ENCODE results near the gene PSMB11.

Gene PSMB11

GRCh38 chr14:23085458-23085857 lies 43.4 kb downstream of the PSMB11 start:
- no peak overlapping the region for H3K27ac ChIP-seq

GRCh38 chr14:23086565-23086964 lies 44.6 kb downstream of the PSMB11 start:
- H3K27ac ChIP-seq = no peak overlapping the region
- no peak for TF ChIP-seq ZFX (IDR thresholded peaks at IDR 0.05)
- TF ChIP-seq CTCF (conservative IDR thresholded peaks at IDR 0.05) = no peak

More at GRCh38 chr14:23085458-23085857, 43.4 kb downstream of the PSMB11 start:
- TF ChIP-seq ZFX (IDR thresholded peaks at IDR 0.05) (no peak), CTCF (conservative IDR thresholded peaks at IDR 0.05) (no peak)

- H3K27ac ChIP-seq = peak overlapping the region; percentile 52
- TF ChIP-seq CTCF (conservative IDR thresholded peaks at IDR 0.05) = no peak
- no peak for TF ChIP-seq ZFX (IDR thresholded peaks at IDR 0.05)
These were observed 47.7 kb downstream of the PSMB11 start for GRCh38 chr14:23089498-23090253.

GRCh38 chr14:23090254-23090636 lies 48.2 kb downstream of the PSMB11 start:
- TF ChIP-seq ZFX (IDR thresholded peaks at IDR 0.05) (no peak), CTCF (conservative IDR thresholded peaks at IDR 0.05) (no peak)
- H3K27ac ChIP-seq = peak overlapping the region; percentile 52

- H3K27ac ChIP-seq = no peak overlapping the region
- TF ChIP-seq CTCF (conservative IDR thresholded peaks at IDR 0.05) (no peak), ZFX (IDR thresholded peaks at IDR 0.05) (no peak)
These were observed 49.5 kb downstream of the PSMB11 start for GRCh38 chr14:23091294-23092225.

- H3K27ac ChIP-seq = no peak overlapping the region
- no peak for TF ChIP-seq CTCF (conservative IDR thresholded peaks at IDR 0.05)
- TF ChIP-seq ZFX (IDR thresholded peaks at IDR 0.05) = no peak
These were observed 51.1 kb downstream of the PSMB11 start for GRCh38 chr14:23093104-23093503.

- H3K27ac ChIP-seq = no peak overlapping the region
- TF ChIP-seq ZFX (IDR thresholded peaks at IDR 0.05) (no peak), CTCF (conservative IDR thresholded peaks at IDR 0.05) (no peak)
These were observed 51.5 kb downstream of the PSMB11 start for GRCh38 chr14:23093526-23093925.

All from C4-2B (cell line).